CD4-positive, alpha-beta T cell treated with Interleukin-15 for 1 hour (primary cell): ENCODE measurements around the gene TPPP.
"Not testable (repeated sequence)": the region's sequence is repeated elsewhere in the genome, so short reads cannot be mapped to it uniquely, and the experiment has no call there.

Experiments used
- DNase-seq: peaks from one replicate; pipeline ENCODE4 v3.0.0-alpha.2; 2020

Gene TPPP

DNA sequence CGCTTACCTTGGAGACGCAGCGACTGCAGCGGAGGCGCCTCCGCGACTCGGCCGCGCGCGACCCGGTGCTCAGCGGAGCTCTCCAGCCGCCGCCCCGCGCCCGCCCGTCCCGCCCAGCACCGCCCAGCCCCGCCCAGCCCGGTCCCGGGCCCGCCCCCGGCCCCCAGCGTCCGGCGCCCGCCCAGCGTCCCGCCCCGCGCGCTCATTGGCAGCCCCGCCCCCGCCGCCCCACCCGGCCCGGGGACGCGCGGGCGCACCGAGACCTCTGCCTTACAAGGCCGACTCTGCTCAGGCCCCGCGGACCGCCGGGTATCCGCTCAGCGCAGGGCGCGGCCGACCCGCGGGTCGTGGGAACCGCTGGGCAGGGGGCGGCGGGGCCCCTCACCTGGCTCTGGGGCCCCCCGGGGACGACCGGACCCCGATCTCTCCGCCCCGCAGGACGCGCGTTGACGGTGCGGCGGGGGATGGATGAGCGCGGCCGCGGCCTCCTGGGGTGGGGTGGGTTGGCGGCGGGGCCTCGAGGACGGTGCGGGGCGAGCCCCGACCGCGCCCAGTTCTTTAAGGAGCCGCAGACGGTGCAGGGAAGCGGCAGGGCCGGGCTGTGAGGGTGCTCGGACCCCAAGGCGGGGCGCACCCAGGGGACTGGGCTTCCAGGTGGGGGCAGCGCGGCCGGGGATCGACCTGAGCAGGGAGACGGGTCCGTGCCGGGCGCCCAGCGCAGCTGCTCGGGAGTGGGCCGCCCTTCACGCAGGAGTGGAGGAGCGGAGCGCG, at the start of gene TPPP:
Gene TPPP, minus strand, starts transcription at position 82 of the 771 bp plus-strand sequence. CDS start 15,292 bp downstream, outside the sequence.
- peak; percentile 81 for DNase-seq

DNA sequence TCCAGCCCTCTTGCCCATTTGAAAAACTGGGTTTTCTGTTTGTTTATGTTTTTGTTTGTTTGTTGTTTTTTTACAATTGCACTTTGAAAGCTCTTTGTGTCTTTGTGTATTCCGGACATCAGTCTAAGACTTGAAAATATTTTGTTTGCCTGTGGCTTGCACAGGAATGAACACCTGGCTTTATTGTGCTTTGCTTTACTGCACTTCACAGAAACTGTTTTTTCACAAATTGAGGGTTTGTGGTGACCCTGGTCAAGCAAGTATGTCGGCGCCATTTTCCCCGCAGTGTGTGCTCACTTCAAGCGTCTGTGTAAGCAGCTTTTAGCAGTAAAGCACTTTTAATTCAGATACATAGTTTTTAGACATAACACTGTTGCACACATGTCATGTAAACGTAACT, 49.1 kb upstream of the TPPP start:
- not testable (repeated sequence) for DNase-seq

DNA sequence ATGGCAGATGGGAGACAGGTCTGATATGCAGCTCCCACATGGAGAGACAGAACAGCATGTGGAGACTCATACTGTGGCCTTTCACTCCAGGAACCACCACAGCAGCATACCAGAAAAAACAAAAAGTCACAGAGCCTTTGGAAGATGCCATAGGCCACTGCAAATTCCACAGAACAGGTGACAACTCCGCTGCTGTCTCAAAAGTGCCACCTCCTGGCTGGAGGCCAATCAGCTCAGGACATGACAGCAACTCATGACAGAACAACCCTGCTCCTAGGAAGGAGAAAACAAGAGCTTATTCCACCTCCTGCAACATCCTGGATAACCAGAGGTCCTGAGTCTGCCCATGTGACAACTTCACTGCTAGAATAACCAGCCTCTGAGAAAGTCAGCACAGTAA, 41.0 kb upstream of the TPPP start:
- not testable (repeated sequence) for DNase-seq

DNA sequence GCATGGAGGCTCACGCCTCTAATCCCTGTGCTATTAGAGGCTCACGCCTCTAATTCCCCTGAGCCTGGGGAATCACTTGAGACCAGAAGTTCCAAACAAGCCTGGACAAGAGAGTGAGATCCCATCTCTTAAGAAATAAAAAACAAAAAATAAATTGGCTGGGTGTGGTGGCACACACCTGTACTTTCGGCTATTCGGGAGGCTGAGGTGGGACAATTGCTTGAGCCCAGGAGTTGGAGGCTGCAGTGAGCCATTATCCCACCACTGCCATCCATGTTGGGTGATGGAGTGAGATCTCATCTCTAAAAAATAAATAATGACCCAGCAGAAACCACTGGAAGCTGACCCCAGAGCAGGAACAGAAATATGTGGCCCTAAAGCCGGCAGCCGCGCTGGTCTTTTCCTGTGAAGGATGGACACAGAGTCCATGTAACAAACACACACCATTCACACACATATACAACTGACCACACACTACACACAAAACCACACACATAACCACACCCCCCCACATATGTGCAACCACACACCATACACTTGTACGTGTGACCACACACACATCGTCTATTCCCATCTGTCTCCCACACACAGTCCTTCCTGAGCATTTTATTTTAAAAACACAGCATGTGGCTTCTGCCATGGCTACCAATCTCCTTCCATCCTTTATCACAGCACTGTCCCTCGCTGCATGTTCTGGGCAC, 39.8 kb upstream of the TPPP start:
- not testable (repeated sequence) for DNase-seq

- DNase-seq, result not testable (repeated sequence)
Measured at GRCh38 chr5:729225-729624, 36.1 kb upstream of the TPPP start.

DNA sequence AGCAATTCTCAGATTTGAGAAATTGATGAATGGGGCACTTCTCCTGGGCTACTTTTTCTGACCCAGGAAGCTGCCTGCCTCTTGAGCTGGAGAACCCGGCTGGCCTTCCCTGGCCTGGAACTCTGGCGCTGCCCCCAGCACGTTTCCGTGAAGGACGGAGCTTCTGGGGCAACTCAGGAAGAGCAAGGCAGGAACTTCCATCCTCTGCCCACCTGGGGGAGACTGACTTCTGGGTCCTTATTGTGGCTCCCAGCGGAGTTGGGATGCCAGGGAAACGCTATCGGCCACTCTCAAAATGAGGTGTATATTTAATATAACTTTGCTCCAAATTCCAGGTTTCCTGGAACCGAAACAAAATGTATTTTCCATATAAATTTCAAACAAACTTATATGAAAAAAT, 33.9 kb upstream of the TPPP start:
- not testable (repeated sequence) for DNase-seq

DNA sequence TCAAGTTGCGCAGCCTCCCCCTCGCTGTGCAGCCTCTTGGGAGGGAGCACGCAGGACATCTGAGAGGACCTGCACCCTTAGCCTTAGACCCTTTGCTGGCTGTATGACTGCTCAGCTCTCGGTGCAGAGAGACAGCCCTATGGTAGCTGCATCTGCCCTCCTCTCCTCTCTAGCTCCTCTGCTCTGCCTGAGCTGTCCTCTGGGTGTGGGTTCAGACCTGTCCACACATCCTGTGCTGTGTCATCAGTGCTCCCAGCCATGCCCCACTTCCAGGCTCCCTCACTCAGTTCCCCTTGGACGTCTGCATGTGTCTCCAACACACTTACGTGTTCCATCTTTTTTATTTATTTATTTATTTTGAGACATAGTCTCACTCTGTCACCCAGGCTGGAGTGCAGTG, 30.7 kb upstream of the TPPP start:
- DNase-seq, result not testable (repeated sequence)

DNA sequence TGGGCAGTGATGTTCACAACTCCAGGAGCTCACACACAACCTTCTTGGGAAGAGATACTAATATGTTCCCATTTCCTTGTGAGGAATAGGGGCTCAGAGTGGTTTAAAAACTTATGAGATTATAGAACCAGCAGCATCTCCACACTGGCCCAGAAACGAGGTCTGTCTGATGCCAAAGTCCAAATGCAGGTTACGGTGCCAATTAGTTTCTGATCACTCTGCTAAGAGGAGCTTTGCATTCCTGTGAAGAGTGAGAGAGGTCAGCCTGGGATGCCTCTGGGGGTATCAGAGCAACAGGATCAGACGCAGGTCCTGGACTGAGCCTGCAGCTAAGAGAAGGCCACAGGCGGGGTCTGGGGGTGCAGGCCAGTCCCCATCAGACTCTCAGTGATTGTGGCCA, 30.2 kb upstream of the TPPP start:
- not testable (repeated sequence) for DNase-seq

- DNase-seq, result not testable (repeated sequence)
Measured at GRCh38 chr5:719379-719778, 26.2 kb upstream of the TPPP start.

DNA sequence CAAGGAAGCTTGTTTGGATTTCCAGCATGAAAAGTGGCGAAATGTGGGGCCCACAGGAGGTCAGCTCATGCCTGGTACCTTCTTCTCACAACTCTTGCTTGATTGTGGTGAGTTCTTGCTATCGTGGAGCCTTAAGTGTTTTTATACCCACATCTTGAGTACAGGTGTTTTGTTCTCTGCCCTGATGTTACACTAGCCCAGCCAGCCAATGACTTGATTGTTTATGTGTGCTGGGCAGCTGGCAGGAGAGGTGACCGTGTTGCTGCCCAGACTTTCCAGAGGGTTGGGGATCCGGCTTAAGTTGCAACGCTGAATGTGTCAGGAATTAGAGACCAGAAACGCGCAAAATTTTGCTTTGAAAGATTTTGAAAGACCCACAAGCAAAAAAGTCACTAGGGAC, 24.0 kb upstream of the TPPP start:
- no peak for DNase-seq

DNA sequence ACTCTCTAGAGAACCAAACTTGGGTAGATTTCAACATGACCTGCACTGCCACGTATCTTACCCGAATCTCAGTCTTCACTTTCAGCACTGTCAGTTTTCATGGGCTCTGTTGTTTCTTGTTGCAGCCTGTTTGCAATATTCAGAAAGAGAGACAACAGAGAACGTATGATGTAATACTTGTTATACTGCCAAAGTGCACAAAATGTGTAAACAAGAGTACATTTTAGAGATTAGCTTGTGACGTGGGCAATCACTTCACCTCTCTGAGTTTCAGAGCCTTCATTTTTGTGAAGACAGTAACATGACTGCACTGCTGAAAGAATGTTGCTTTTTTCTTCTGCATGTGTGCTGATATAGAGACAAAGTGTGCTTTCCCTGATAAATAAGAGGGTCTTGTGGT, 23.6 kb upstream of the TPPP start:
- not testable (repeated sequence) for DNase-seq

DNA sequence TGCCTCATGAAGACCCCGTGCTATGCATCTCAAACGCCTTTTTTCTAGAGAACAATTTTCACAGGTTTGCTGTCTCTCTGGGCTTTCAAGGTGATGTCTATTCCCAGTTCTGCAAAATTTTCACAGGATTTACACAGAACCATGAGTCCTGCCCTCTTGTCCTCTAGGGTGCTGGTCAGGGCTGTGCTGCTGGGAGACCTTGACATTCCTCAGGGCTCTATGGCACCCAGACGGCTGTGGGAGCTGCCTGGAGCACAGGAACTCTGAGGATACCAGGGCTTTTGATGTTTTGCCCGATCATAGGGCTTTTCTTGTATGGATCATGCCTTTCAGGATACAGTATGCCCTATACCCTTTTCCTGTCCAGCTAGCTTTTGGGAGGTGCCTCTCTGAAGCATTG, 22.5 kb upstream of the TPPP start:
- not testable (repeated sequence) for DNase-seq

DNA sequence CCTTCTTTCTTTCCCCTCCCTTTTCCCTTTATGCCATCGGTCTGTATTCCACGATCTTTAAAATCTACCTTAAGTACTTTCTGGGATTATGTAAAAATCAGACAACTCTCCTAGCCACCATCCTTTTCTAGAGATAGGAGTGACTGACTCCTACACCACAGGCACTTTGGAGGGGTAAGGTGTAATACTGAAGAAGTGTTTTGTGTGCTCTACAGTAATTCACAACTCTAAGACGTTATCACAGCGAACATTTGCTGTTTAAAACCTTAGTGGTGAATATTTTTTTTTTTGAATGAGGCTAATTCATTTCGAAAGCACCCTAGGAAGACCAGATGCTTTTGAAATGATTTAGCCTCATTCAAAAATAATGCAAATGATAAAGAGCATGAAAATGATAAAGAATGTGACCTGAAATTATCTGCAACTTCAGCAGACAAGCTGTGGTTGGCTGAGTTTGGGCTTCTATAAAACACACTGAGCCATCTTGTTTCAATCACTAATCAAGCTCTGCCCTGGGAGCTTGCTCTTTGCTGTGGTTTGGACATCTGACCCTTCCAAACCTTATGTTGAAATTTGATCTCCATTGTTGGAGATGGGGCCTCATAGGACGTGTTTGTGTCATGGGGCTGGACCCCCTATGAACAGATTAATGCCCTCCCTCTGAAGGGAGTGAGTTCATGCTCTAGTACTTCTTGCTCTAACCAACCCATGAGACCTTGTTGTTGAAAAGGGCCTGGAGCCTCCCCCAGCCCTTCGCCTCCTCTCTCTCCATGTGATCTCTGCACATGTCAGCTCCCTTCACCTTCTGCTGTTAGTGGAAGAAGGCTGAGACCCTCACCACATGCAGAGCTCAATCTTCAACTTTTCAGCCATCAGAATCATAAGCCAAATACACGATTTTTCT, 21.3 kb upstream of the TPPP start:
- not testable (repeated sequence) for DNase-seq

DNA sequence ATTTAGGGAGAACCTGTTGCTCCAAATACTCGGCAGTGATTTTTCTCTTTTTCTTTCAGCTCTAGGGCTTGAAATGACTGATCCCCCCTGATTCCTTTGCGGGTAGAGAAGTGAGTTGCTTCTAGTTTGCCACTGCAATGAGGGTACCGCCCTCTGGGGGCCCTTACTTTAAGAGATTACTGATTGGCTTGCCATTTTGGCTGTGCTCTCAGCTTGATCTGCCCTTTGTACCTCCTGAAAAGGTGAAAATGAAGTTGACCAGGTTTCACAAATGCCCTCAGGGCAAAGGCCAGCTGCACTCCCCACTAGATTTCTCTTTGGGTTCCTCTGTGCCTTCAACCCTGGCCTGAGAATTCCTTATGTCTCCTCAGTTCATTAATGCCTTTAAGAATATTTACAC, 20.5 kb upstream of the TPPP start:
- not testable (repeated sequence) for DNase-seq

- not testable (repeated sequence) for DNase-seq
Measured at GRCh38 chr5:708848-709517, 15.8 kb upstream of the TPPP start.

- not testable (repeated sequence) for DNase-seq
Measured at GRCh38 chr5:708374-708773, 15.2 kb upstream of the TPPP start.

DNA sequence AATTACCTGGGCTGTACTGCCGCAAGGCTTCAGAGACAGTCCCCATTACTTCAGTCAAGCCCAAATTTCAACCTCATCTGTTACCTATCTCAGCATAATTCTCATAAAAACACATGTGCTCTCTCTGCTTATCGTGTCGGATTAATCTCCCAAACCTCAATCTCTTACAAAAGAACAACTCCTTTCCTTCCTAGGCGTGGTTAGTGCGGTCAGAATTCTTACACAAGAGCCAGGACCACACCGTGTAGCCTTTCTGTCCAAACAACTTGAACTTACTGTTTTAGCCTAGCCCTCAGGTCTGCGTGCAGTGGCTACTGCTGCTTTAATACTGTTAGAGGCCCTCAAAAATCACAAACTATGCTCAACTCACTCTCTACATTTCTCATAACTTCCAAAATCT, 13.0 kb upstream of the TPPP start:
- not testable (repeated sequence) for DNase-seq

DNA sequence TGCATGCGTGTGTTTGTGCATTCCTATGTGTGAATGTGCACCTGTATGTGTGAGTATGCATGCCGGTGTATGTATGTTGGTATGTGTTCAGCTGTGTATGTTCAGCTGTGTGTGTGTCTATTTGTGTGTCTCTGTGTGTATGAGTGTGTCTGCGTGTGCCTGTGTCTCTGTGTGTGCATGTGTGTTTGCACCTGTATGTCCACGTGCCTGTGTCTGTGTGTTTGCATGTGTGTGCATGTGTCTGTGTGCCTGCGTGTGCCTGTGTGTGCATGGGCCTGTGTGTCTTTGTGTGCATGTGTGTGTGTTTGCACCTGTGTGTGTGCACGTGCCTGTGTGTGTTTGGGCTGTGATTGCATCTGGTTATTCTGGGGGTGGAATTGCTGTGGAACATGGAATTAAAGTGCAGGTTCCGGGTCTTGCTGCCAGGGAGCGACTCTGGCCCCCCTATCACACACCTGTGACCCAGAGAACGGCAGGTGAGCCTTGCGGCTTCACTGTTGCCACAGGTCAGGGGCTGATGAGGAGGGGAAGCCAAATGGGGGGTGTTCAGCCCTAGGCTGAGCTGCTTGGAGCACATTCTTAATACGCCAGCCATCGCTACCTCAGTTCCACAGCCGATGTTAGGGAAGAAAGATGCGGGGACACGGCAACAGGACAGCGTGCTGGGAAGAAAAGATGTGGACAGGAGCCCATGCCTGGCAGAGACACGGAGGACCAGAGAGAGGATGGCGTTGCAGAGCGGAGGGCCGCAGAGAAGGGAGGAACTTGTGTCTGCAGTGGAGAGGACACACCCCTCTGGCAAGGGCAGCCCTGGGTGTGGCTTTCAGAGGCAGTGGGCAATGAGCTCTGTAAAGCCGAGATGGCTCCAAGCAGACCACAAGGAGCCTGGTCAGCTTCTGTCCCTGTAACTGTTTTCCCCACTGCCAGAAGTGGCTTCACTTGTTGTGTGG, 3.9 kb upstream of the TPPP start:
- DNase-seq, result not testable (repeated sequence)

DNA sequence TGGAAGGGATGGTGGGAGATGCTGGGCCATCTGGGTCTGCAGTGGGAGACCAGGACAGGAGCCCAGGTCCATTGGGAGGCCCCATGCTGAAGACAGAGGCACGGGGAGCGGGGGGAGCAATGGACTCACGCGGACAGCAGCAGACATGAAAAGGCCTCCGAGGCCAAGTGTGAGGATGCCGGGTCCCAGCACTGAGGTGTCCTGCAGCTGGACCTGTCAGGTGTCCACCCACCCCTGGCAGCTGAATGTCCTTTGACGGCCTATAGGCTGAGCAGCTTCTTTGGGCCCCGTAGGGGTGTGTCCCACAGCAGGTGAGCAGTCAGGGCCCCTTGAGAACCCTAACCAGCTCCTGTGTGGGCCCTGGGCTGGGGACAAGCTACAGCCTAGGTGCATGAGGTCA, 3.0 kb upstream of the TPPP start:
- not testable (repeated sequence) for DNase-seq

- not testable (repeated sequence) for DNase-seq
Measured at GRCh38 chr5:695475-695874, 2.3 kb upstream of the TPPP start.

- not testable (repeated sequence) for DNase-seq
Measured at GRCh38 chr5:694042-694431, 885 bp upstream of the TPPP start.
